ENCODE data around the gene C1orf198.
"Not testable (repeated sequence)": the region's sequence is repeated elsewhere in the genome, so short reads cannot be mapped to it uniquely, and the experiment has no call there.

Gene C1orf198

DNA sequence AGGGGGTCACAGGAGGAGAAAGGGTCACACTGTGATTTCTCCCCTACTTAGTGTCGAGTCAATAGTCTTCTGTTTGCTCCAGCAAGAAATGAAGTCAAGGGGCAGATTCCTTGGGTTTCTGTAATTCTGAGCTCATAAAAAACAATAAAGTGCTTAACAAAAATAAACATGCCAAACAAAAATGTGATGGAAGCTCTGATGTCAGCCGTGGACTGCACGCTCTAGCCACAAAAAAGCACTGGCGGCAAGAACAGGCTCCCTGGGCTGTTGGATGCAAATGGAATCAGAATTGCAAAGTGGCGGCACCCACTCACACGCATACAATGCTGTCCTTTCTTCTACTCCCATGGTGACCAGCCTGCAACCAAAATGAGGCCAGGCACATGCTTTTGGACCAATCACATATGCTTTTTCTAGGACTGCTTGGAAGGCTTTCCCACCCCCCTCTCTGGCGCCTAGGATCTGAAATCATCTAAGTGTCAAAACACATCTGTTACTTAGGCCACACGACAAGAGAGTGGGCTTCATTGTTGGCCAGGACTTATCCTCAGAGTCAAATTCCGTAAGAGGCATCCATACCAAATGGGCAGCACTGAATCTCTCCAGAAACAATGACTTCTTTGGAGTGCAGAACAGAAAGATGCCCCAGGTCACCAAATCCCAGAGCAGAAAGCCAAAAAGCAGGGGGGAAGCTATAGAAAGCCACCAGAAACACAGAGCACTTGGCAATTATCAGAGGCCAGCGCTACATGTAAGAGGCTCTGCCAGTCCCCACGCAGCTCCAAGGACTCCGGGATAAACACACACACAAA, 9.2 kb downstream of the C1orf198 start:
- DNase-seq = no peak

DNA sequence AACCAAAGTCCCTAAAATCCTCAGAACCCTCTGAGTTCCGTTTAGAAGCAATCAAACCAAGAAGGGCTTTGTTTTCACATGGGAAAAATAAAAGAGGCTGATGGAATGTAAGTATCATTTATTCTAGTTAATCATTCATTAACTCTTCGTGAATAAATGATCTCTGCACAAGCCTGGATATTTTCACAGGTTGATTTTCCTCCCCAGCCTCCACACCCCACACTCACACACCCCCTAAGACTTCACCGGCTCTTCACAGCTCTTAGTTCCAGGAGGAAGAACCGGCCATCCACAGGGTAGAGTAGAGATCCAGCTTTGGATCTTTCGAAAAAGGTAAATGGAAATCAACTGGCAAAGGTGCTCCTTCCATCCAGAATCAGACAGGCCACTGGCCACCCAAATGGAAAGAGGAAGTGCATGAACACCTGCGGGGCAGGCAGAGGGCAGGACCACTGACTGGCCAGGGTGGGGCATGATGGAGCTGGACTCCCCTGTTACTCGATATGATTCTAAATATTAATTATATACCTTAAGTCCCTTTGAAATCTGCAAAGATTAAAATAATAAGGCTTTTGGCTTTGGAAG, 10.0 kb downstream of the C1orf198 start:
- DNase-seq = no peak

DNA sequence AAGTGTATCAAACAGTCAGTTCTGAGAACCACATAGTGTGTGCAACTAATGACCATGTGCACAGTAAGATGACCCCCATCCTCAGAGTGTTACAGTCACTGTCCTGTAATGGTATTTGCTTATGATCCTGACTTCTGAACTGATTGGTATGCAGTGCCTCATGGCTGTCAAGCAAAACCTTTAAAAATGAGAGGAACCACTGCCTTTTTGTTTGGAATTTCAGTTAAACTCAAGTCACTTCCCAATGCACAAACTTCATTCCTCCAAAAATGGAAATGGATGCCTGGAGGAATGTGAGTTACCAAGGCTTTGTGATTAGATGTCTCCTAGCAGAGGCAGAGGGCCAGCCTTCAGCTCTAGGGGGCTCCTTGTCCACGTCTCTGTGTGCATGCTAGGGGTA, 10.5 kb downstream of the C1orf198 start:
- DNase-seq = no peak

DNA sequence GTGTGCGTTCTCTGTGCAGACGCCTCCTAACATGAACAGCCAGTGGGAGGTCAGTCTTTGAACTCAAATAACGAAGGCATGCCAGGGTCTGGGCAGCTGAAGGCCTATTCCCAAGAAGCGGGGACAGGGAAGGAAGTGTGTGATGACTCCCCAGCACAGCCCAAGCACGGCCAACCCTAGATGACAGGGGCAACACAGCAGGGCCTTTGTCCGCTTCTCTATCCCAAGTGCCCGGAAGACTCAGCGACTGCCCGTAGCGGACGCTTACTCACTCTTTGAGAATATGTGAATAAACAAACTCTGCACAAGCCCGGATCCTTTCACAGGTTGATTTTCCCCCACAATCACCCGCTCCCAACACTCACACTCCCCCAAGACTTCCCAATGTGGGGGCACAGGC, 11.2 kb downstream of the C1orf198 start:
- no peak for DNase-seq

DNA sequence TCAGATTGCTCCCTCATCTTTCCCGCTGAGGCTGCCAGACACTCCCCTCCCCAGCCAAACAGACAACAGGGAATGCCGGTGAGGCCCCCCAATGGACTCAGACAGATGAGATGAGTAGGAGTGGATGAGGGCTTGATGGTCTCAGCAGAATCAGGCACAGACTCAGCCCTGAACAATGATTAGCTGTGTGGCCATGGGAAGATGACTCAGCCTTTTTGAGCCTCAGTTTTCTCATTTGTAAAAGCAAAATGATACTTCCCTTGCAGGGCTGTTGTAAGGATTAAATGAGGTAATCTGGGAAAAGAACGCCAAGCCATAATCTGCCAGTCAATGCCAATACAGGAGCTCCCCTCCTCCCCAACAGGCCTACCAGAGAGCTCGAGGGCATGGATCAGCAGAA, 12.4 kb downstream of the C1orf198 start:
- no peak for DNase-seq

DNA sequence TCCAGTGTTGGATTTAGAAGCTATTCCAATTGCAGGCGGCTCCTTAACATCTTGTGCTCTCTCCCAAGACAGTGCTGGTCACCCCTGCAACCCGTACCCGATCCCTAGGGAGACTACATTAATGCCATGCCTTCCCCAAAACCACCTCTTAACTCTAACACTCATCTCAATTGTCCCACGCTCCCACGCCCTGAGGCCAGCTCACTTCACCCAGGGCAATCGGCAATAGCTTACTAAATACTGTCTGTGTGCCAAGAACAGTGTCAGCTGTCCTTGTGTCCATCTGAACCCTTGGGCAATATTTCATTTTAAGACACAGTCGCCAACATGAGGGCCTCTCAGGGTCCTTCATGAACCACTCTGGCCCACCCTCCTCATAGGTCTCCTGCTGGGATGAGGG, 13.9 kb downstream of the C1orf198 start:
- no peak for DNase-seq

DNA sequence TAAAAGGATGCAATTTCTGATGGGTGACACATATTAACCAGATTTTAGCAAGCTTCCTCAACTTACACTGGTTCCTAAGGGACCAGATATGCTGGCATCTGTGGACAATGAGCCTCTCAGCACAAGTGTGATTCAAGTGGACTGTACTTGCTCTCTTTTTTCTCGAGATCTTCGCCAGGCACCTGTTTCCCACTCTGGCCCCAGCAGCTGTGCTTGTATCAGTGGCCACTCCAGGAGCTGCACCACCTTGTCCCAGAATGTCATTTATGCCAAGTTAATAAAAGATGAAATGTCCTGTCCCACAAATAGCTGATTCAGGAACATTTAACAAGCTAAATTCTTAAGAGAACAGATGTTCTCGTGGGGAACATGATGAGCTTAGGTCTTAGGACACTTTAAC, 14.6 kb downstream of the C1orf198 start:
- no peak for DNase-seq

DNA sequence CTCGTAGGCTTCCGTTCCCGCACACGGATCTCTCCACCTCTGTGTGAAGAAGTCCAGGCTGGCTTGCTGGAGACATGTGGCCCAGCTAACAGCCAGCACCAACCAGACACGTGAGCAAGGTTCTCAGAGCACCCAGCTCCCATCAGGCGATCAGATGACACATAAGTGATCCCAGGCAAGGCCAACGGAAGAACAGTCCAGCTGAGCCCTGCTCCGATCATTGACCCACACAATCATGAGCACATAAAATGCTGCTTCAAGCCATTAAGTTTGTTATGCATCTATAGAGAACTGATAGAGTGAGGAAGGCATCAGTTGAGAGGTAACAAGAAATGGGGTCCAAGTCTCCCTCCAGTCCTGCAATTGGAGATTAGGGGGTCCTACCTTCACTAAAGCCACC, 15.4 kb downstream of the C1orf198 start:
- DNase-seq = no peak

DNA sequence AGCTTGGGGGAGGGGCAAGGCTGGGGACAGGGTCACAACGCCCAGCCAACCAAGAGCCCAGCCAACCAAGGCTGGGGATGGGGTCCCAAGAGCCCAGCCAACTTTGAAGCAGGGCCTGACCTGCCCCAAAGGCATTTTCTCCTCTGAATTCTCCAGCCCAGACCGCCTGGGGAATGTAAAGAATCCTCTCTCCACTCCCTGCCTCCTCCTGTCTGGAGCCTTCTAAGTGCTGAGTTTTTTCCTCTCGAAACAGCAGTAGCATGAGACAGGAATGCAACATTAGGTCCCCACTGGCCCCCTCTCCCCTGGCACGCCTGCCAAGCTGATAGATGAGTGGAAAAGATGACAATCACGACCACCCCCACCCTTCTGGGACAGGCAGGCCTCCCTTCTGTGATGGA, 17.0 kb downstream of the C1orf198 start:
- DNase-seq = no peak

DNA sequence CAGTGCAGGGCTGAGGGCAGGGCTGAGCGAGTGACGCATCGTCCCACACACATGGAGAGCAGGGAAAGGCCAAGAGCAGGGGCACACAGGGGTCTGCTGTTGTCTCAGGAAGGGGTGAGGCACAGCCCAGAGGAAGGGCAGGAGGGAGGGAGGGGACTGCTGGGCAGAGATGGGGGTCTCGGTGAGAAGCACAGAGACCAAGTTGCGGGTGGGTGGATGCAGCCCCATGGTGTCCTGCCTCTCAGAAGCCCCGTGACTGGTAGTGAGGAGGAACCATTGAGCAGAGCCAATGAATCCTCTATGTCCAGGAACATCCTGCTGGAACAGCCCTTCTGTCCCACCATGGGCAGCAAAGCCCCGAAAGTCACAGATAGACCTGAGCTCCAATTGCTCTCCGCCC, 17.8 kb downstream of the C1orf198 start:
- DNase-seq = no peak

DNA sequence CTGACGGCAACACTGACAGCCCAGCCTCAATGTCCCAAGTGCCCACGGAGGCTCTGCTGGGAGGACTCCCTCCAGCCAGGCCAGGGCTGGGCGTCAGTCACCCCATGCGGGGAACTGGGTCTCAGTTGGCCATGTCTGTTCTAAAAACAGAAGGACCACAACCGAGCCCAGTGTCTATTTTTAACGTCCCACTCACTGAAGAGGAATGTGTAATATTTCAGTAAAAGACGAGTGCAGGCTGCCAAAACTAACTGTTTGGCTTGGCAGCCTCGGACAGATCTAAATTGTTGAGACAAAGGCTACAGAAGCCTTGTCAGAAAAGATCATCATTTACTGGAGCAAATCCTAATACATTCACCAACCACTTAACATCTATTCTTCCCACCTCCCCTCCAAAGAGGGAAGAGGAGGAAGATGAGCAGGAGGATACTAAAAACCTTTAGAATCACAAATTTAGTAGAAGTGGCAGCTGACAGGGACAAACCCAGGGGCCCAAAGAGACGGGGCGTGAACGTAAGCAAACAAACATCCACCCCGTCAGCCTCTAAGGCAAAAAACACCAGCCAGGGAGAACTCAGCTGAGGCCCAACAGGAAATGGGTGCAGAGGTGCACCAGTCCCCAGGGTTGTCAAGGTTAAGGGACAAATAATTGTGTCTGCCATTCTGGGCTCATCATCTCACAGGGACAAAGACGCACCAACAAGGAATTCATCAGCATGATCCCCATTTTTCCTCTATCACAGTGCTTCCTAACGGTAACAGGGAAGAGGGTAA, 18.7 kb downstream of the C1orf198 start:
- DNase-seq = no peak

DNA sequence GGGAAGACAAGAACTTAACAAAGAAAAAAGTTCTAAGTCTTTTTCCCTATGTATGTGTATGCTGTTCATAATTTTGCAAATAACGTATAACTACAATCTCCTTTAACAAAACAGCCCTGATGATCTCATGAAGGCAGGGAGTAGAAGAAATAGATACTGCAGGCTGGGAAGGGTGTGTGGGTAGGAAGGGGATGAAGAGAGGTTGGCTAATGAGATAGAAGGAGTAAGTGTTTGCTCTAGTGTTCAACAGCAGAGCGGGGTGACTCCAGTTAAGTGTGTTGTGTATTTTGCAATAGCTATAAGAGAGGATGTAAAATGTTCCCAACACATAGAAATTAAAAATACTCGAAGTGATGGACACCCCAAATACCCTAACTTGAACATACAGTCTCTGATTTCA, 20.1 kb downstream of the C1orf198 start:
- no peak for DNase-seq

DNA sequence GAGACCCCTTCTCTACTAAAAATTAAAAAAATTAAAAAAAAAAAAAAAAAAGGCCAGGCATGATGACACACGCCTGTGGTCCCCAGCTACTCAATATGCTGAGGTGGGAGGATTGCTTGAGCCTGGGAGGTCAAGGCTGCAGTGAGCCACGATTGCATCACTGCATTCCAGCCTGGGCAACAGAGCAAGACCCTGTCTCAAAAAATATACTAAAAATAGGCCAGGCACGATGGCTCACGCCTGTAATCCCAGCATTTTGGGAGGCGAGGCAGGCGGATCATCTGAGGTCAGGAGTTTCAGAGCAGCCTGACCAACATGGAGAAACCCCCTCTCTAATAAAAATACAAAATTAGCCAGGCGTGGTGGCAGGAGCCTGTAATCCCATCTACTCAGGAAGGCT, 23.1 kb downstream of the C1orf198 start:
- not testable (repeated sequence) for DNase-seq

DNA sequence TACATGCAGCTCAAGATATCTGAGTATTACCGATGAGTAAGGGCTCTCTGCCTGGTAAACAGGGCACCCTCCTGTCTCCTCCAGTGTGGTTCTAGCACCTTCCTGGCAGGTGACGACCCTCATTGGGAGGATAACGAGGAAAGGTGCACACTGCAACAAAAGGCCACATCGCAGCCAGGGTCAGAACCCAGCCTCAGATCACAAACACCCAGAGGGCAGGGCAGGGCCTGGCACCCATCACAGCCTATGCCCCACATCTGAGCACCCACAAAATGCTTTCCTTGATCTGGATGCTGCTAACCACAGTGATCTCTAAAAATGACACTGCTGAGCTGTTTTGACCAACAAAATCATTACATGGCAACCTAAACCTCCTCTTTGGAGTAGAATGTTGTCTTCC, 23.8 kb downstream of the C1orf198 start:
- no peak for DNase-seq

DNA sequence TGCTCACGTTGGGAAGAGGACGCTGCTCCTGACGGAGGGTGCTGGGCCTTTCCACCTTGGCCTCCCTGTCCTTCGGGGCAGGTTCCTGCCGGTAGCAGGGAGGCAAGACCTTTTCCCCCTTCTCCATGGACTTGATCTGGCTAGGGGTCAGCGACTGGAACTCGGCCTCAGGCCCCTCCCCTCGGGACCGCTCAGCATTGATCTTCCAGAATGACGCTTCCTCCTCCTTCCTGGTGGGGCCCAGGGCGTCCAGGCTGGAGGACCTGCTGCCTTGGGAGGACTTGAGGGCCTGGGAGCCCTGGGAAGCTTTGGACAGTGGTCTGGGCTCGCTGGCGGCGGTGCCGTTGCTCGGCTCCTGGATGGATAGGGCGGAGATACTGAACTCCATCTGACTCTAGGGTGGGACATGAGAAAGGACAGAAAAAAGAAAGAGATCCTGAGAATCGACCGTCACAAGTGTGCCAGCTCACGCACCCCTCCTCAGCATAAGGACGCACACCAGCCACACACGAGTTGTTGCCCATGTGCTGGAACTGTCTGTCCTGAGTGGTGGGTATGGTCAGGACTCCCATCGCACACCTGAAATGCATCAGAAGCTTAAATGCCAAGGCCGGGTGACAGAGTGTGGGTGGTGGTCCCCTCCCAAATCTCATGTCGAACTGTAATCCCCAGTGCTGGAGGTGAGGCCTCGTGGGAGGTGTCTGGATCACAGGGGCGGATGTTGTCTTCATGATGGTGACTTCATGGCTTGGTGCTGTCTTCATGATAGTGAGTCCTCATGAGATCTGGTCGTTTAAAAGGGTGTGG, 24.6 kb downstream of the C1orf198 start:
- DNase-seq = no peak

DNA sequence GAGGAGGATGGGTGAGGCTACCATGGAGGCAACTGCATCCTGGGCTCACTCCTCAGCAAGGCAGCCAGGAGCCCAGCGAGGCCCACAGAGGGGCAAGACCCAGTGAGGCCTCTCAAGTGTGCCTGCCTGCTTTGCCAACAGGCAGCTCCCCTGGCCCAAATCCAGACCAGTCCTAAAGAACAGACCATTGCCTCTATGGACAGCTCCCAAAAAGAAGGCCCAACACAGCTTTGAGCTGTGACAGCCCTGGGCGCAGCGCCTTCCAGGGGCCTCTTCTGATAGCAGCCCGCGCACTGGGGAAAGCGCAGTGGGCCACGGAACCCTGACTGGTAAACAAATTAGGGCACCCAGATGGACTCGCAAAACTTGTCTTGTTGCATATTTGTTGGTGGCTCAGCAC, 25.5 kb downstream of the C1orf198 start:
- no peak for DNase-seq

DNA sequence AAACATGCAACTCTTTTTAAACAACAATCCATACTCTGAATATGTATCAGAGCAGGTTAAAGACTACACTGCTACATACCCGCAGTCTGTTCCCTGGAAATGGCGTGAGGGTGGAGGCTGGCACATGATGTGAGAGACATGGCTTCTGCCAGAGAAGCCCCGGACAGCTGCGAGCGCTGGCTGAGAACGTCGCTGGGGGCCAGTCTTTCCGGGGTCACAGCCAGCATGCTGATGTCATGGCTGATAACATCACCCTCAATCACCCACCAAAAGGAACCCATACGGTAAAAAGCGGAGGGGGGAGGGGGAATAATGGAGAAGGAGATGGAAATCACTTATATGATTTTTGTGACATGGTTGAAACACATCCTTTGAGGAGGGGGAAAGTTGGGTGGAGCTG, 29.1 kb downstream of the C1orf198 start:
- DNase-seq = no peak

DNA sequence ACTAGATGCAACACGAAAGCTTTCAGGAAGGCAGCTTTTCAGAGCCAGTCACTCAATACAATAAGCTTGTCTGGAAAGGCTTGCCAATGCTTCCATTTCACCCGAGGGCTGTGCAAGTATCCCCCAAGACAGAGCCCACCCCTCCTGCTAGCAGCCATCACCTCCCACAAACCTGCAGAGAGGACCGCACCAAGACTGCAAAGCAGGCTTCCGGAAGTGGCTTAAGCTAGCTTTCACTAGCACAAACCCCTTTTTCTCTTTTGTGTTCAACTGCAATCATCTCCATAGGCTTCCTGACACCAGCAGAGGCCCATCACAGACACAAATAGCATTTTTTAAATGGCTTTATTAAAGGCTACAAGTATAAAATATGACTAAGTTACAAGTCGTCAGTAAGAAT, 31.5 kb downstream of the C1orf198 start:
- DNase-seq = no peak

DNA sequence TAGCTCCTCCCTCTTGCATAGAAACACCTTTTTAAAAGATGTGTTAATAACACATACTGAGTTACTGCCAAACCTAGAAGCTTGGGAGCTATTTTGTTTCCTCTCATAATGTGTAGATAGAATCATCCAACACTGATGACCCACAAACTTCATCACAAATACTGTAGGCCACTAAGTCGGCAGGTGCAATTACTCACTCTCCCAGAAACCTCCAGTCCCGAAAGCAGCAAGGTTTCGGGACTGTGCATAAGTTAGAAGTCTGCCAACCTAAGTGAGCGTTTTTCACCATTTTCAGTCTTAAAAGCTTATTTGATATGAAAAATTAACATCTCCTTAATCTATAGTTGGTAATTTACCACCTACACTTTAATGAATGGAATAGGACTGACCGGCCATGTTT, 32.0 kb downstream of the C1orf198 start:
- DNase-seq = no peak

DNA sequence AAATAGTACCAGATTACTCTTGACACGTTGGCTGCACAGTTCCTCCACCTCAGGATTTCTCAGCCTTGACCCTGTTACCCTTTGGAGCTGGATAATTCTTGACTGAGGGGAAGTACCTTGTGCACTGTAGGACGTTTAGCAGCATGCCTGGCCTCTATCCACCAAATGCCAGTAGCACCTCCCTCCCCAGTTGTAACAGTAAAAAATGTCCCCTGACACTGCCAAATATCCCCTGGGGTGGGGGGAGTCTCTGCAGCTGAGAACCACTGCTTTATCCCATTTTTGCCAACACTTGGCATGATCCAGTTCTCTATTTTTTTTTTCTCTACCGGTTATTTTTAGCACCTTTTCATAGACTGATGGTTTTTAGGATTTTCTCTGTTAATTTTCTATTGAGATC, 34.0 kb downstream of the C1orf198 start:
- DNase-seq = no peak

DNA sequence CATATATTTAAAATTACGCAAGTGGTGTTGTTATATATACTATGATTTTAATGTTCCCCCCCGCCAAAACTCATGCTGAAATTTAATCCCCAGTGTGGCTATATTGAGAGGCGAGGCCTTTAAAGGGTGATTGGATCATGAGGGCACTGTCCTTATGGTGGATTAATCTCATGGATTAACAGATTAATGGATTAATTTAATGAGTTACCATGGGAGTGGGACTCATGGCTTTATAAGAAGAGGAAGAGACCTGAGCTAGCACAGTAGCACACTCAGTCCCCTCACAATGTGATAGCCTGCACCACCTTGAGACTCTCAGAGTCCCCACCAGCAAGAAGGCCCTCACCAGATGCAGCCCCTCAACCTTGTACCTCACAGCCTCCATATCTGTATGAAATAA, 34.8 kb downstream of the C1orf198 start:
- no peak for DNase-seq

DNA sequence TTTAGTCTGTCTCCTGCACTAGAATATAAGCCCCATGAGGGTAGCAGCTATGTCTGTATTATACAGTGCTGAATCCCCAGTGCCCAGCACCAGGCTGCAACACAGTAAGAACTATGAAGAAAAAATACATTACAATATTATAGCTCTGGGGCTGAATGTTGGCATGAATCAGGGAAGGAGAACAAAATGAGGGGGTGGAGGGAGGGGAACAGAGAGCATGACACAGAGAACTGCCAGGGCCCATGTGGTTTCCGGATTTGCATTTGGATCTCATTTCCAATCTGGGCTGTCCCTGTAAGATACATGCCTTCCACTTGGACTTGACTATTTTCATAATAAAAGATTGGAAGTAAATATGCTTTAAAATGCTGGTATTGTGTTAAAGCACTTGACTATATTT, 35.8 kb downstream of the C1orf198 start:
- DNase-seq = no peak

DNA sequence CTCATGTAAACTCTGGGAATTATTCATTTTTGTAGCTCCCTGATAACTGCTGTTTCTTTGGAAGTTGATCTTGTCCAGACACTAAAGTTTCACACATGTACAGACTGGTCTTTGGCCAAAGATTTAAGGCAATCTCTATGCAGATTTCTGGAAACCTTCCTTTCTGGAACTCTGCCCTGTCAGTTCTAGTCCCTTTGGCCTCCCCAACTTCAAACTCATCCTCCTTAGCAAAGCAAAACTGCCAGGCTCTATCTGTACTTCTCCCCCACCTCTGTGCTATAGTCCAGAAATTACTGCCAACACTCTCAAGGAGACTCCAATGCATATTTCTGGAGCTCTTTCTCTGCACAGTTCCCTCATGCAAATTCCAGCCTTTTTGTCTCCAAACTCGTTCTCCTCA, 36.5 kb downstream of the C1orf198 start:
- no peak for DNase-seq
